22Rv1 (cell line): ENCODE measurements around the gene ATP6V1A.

ENCODE experiments used
- H3K27ac ChIP-seq: fragments of 450-650 bp; 2 replicates; pipeline ENCODE4 v1.5.1; 2017
- ZFX ChIP-seq: fragments of 450-650 bp; IDR thresholded peaks from 2 replicates; pipeline ENCODE4 v1.6.1; 2017; ENCODE audit warnings: antibody characterized with exemption, borderline replicate concordance
- TF ChIP-seq, protein P1 (sequence below): fragments of 450-650 bp; IDR thresholded peaks from 2 replicates; pipeline ENCODE4 v1.5.1; 2017; ENCODE audit warnings: mild to moderate bottlenecking

The ATP6V1A gene

GRCh38 chr3:113717308-113717707 lies 29.5 kb upstream of the ATP6V1A start:
- no peak for TF ChIP-seq ZFX
- TF ChIP-seq, protein P1, sequence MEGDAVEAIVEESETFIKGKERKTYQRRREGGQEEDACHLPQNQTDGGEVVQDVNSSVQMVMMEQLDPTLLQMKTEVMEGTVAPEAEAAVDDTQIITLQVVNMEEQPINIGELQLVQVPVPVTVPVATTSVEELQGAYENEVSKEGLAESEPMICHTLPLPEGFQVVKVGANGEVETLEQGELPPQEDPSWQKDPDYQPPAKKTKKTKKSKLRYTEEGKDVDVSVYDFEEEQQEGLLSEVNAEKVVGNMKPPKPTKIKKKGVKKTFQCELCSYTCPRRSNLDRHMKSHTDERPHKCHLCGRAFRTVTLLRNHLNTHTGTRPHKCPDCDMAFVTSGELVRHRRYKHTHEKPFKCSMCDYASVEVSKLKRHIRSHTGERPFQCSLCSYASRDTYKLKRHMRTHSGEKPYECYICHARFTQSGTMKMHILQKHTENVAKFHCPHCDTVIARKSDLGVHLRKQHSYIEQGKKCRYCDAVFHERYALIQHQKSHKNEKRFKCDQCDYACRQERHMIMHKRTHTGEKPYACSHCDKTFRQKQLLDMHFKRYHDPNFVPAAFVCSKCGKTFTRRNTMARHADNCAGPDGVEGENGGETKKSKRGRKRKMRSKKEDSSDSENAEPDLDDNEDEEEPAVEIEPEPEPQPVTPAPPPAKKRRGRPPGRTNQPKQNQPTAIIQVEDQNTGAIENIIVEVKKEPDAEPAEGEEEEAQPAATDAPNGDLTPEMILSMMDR: no peak

GRCh38 chr3:113717818-113718217 lies 29.0 kb upstream of the ATP6V1A start:
- TF ChIP-seq, protein P1: no peak
- no peak for TF ChIP-seq ZFX
- no peak overlapping the region for H3K27ac ChIP-seq

More at GRCh38 chr3:113717308-113717707, 29.5 kb upstream of the ATP6V1A start:
- H3K27ac ChIP-seq: no peak overlapping the region

- no peak overlapping the region for H3K27ac ChIP-seq
- TF ChIP-seq, protein P1: no peak
- TF ChIP-seq ZFX: no peak
Measured at GRCh38 chr3:113719294-113719693, 27.5 kb upstream of the ATP6V1A start.

GRCh38 chr3:113719758-113720157 lies 27.1 kb upstream of the ATP6V1A start:
- H3K27ac ChIP-seq: no peak overlapping the region
- no peak for TF ChIP-seq ZFX

DNA sequence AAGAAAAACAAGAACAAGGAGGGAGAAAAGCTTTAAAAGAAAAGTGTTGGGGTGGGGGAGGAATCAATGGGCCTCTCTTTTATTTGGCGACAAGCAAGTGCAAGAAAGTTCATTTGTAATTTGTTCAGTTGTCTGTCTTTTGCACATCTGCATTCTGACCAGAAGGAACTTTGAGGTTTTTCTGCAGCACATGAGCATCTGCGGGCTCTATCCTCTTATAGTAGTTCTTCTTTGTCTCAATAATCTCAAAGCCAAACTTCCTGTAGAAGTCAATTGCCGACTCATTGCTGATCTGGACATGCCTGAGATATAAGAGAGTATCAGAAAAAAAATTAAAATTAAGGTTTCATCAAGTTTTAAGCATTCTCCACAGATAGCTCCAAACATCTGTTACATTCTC lies 25.2 kb upstream of the ATP6V1A start:
- no peak overlapping the region for H3K27ac ChIP-seq
- TF ChIP-seq ZFX: no peak
- TF ChIP-seq, protein P1: no peak

DNA sequence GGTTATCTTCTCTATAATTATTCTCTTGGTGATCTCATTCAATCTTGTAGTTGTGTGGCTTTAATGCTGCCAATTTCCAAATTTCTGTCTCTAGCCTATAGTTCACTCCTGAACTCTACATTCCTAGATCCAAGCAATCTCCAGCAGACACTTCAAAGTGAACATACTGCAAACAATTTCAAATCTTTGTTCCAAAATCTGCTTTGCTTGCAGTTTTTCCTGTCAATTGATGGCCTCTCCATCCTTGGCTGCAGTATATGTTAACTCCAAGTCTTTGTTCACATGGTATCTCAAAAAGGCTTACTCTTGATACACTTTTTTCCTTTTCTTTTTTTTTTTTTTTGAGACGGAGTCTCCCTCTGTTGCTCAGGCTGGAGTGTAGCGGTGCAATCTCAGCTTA lies 18.2 kb upstream of the ATP6V1A start:
- TF ChIP-seq ZFX: no peak
- TF ChIP-seq, protein P1: no peak
- no peak overlapping the region for H3K27ac ChIP-seq

GRCh38 chr3:113730550-113730949 lies 16.3 kb upstream of the ATP6V1A start:
- no peak overlapping the region for H3K27ac ChIP-seq
- TF ChIP-seq, protein P1: no peak
- TF ChIP-seq ZFX: no peak

DNA sequence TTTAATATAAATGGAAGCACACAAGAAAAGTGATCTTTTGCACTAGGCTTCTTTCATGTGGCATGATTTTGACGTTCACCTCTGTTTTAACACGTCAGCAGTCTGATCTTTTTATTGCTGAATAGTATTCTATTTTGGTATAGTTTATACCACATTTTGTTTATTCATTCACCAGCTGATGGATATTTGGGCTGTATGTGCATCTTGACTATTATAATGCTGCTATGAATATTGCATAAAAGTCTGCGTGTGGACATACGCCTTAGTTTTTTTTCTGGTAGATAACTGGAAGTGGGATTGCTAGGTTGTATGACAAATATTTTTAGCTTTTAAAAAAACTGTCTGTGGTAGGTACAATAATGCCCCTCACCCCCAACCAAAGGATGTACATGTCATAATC lies 15.1 kb upstream of the ATP6V1A start:
- H3K27ac ChIP-seq: no peak overlapping the region
- TF ChIP-seq ZFX: no peak
- TF ChIP-seq, protein P1: no peak
